OCI-LY1 (cell line): ENCODE results near the gene ADGRB2.

ENCODE experiments used
- H2AFZ ChIP-seq: fragments of 200-600 bp; sonication (generic), shearing (Covaris generic); 2 replicates; pipeline ENCODE4 v1.6.0; 2014; ENCODE audit warnings: antibody characterized with exemption, mild to moderate bottlenecking, low read length
- H3F3A ChIP-seq: fragments of 200-600 bp; sonication (generic), shearing (Covaris generic); 2 replicates; pipeline ENCODE4 v1.6.0; 2014; ENCODE audit warnings: mild to moderate bottlenecking, antibody characterized with exemption, low read length, moderate library complexity; ENCODE audit not compliant: insufficient read depth
- H3K27ac ChIP-seq: fragments of 200-600 bp; sonication (generic); 2 replicates; pipeline ENCODE4 v1.5.1; 2014; ENCODE audit warnings: low read length, mixed run types, mild to moderate bottlenecking, low read depth; ENCODE audit not compliant: poor library complexity, severe bottlenecking
- H3K27me3 ChIP-seq: fragments of 200-600 bp; sonication (generic); 2 replicates; pipeline ENCODE4 v1.6.0; 2014; ENCODE audit warnings: antibody characterized with exemption, mild to moderate bottlenecking, low read length, moderate library complexity; ENCODE audit not compliant: insufficient read depth
- H3K36me3 ChIP-seq: fragments of 200-600 bp; sonication (generic); 2 replicates; pipeline ENCODE4 v1.6.1; 2014; ENCODE audit warnings: mild to moderate bottlenecking, antibody characterized with exemption, low read length, moderate library complexity, mixed read lengths; ENCODE audit not compliant: insufficient read depth
- H3K4me1 ChIP-seq: fragments of 200-600 bp; sonication (generic); 2 replicates; pipeline ENCODE4 v1.5.1; 2014; ENCODE audit warnings: mild to moderate bottlenecking, low read length, moderate library complexity; ENCODE audit not compliant: insufficient read depth, severe bottlenecking
- H3K4me2 ChIP-seq: fragments of 200-600 bp; sonication (generic), shearing (Covaris generic); 2 replicates; pipeline ENCODE4 v1.6.1; 2014; ENCODE audit warnings: low read length
- H3K4me3 ChIP-seq: fragments of 200-600 bp; sonication (generic); 2 replicates; pipeline ENCODE4 v1.5.1; 2014; ENCODE audit warnings: low read length, low read depth, mild to moderate bottlenecking, mixed read lengths; ENCODE audit not compliant: poor library complexity, severe bottlenecking
- H3K79me2 ChIP-seq: fragments of 200-600 bp; shearing (Covaris generic); 2 replicates; pipeline ENCODE4 v1.6.1; 2016; ENCODE audit warnings: mixed run types, low read length, mixed read lengths; ENCODE audit not compliant: insufficient read depth
- H3K9ac ChIP-seq: fragments of 200-600 bp; sonication (generic), shearing (Covaris generic); 2 replicates; pipeline ENCODE4 v1.6.1; 2014; ENCODE audit warnings: mild to moderate bottlenecking, low read length, mixed read lengths
- H3K9me2 ChIP-seq: fragments of 200-600 bp; sonication (generic), shearing (Covaris generic); 2 replicates; pipeline ENCODE4 v1.6.1; 2014; ENCODE audit warnings: low read depth, mild to moderate bottlenecking, low read length, mixed read lengths
- H3K9me3 ChIP-seq: fragments of 200-600 bp; shearing (Covaris generic); 2 replicates; pipeline ENCODE4 v1.6.1; 2014; ENCODE audit warnings: low read length, mixed read lengths
- H4K20me1 ChIP-seq: fragments of 200-600 bp; sonication (generic), shearing (Covaris generic); 2 replicates; pipeline ENCODE4 v1.6.0; 2016; ENCODE audit warnings: mild to moderate bottlenecking, low read length; ENCODE audit not compliant: insufficient read depth
- EZH2 ChIP-seq: fragments of 200-600 bp; sonication (generic), shearing (Covaris generic); IDR thresholded peaks from 2 replicates; pipeline ENCODE4 v1.8.0; 2017; ENCODE audit warnings: borderline replicate concordance, mixed run types, mild to moderate bottlenecking, antibody characterized with exemption, low read length, moderate library complexity, mixed read lengths
- TF ChIP-seq, protein P1 (sequence below): fragments of 200-600 bp; sonication (generic), shearing (Covaris generic); IDR thresholded peaks from 2 replicates; pipeline ENCODE4 v1.5.1; 2017; ENCODE audit warnings: mild to moderate bottlenecking, antibody characterized with exemption, low read length, moderate library complexity, mixed read lengths

The ADGRB2 gene

GRCh38 chr1:31767225-31767624 is 3.1 kb upstream of the ADGRB2 start:
- Histone ChIP-seq H4K20me1 (no peaks in the 10 kb centered on the region), H3K9me2 (no peaks in the 10 kb centered on the region), H3F3A (no peaks in the 10 kb centered on the region), H3K4me1 (peaks cover 49% of the 10 kb centered on the region), H3K79me2 (no peaks in the 10 kb centered on the region), H3K27ac (no peak overlapping the region), H3K4me2 (no peak overlapping the region), H3K4me3 (no peak overlapping the region), H2AFZ (no peak overlapping the region), H3K9ac (no peak overlapping the region), H3K9me3 (no peaks in the 10 kb centered on the region), H3K36me3 (no peaks in the 10 kb centered on the region), H3K27me3 (peaks cover 5% of the 10 kb centered on the region; the same call in 1 of the 2 replicates)
- TF ChIP-seq, protein P1, sequence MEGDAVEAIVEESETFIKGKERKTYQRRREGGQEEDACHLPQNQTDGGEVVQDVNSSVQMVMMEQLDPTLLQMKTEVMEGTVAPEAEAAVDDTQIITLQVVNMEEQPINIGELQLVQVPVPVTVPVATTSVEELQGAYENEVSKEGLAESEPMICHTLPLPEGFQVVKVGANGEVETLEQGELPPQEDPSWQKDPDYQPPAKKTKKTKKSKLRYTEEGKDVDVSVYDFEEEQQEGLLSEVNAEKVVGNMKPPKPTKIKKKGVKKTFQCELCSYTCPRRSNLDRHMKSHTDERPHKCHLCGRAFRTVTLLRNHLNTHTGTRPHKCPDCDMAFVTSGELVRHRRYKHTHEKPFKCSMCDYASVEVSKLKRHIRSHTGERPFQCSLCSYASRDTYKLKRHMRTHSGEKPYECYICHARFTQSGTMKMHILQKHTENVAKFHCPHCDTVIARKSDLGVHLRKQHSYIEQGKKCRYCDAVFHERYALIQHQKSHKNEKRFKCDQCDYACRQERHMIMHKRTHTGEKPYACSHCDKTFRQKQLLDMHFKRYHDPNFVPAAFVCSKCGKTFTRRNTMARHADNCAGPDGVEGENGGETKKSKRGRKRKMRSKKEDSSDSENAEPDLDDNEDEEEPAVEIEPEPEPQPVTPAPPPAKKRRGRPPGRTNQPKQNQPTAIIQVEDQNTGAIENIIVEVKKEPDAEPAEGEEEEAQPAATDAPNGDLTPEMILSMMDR: no peak
- no peak for TF ChIP-seq EZH2

DNA sequence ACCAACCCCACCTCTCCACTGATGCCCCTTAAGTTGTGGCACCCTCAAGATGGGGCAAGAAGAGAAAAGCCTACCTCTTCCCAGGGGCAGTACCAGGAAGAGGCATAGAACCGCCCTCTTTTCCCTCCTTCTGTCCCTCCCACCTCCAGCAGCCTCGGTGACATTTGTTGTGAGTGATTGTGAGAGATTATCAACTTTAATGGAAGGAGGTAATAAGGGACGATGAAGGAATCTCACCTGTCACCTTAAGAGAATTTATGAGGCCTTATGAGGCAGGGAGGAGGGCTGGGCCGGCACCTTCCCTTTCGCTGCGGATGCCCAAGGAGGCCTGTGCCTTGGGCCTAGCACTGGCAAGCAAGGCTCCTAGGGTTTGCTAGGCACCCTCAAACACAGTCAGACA is 1.4 kb upstream of the ADGRB2 start:
- TF ChIP-seq, protein P1: no peak
- no peak for TF ChIP-seq EZH2
- no peaks in the 10 kb centered on the region for H3K79me2 ChIP-seq
- peak overlapping the region; percentile 24 for H3K27ac ChIP-seq
- H4K20me1 ChIP-seq: no peaks in the 10 kb centered on the region
- H3K36me3 ChIP-seq: no peaks in the 10 kb centered on the region
- H3K9ac ChIP-seq: no peak overlapping the region
- peaks cover 55% of the 10 kb centered on the region for H3K4me1 ChIP-seq
- H3K9me2 ChIP-seq: no peaks in the 10 kb centered on the region
- H3K4me3 ChIP-seq: no peak overlapping the region
- H3K27me3 ChIP-seq: no peaks in the 10 kb centered on the region
- no peaks in the 10 kb centered on the region for H3F3A ChIP-seq
- H3K4me2 ChIP-seq: no peak overlapping the region
- no peak overlapping the region for H2AFZ ChIP-seq
- H3K9me3 ChIP-seq: no peaks in the 10 kb centered on the region

- Histone ChIP-seq H3K9ac (no peak overlapping the region), H3K27me3 (no peaks in the 10 kb centered on the region), H3K27ac (peak overlapping the region; percentile 24), H3K9me3 (no peaks in the 10 kb centered on the region), H3K9me2 (no peaks in the 10 kb centered on the region), H3K36me3 (no peaks in the 10 kb centered on the region), H3K4me3 (peak overlapping the region; percentile 54), H2AFZ (no peak overlapping the region), H3K4me2 (peak overlapping the region; percentile 71), H3K4me1 (peaks cover 56% of the 10 kb centered on the region), H4K20me1 (no peaks in the 10 kb centered on the region), H3K79me2 (no peaks in the 10 kb centered on the region), H3F3A (no peaks in the 10 kb centered on the region)
- TF ChIP-seq, protein P1: peak; percentile 70
- no peak for TF ChIP-seq EZH2
Observed at GRCh38 chr1:31765041-31765467, 914 bp upstream of the ADGRB2 start.
